Fibroblast of skin of back (primary cell): ENCODE results near the gene LMNTD2.
"Not testable (repeated sequence)": the region's sequence is repeated elsewhere in the genome, so short reads cannot be mapped to it uniquely, and the experiment has no call there.

Experiments
- DNase-seq: peaks from one replicate; pipeline ENCODE4 v3.0.0-alpha.2; 2013

The LMNTD2 gene

GRCh38 chr11:586376-587316, 26.1 kb upstream of the LMNTD2 start:
- no peak for DNase-seq

DNA sequence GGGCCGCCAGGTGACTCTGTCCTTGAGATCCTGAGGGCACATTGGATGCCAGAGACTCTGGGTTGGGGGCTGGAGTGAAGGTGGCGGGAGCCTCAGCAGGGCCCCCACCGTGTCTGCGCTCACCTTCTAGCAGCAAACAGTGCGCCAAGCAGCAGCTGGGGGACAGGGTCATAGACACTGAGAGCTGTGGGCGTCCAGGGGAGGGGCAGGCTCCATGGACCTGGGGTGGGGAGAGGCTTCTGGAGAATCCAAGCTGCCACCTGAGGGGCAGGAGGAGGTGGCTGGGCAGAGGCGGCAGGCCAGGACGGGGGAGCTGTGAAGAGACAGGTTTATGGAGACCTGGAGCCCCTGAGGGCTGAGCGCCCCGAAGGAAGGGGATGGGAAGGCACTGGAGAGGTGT, 23.7 kb upstream of the LMNTD2 start:
- no peak for DNase-seq

DNA sequence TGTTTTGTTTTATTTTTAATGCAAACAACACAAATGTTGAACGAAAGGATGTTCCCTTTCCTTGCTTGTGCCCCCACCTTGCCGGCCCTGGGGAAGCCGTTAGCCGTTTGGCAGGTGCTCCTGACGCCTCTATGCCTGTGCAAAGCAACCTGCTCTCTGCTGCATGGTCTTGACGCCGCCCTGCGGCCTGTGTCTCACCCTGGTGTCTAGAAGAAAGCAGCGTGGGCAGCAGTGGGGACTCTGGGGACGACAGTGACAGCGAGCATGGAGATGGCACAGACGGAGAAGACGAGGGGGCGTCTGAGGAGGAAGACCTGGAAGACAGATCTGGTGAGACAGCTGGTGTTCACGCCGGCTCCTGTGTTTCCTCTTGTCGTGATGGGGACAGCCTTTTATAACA, 21.2 kb upstream of the LMNTD2 start:
- no peak for DNase-seq

- DNase-seq, result no peak
Observed at GRCh38 chr11:581342-581741, 20.8 kb upstream of the LMNTD2 start.

- no peak for DNase-seq
Observed at GRCh38 chr11:579830-580601, 19.5 kb upstream of the LMNTD2 start.

- no peak for DNase-seq
Observed at GRCh38 chr11:578276-579035, 17.9 kb upstream of the LMNTD2 start.

GRCh38 chr11:577611-577894, 17.0 kb upstream of the LMNTD2 start:
- no peak for DNase-seq

DNA sequence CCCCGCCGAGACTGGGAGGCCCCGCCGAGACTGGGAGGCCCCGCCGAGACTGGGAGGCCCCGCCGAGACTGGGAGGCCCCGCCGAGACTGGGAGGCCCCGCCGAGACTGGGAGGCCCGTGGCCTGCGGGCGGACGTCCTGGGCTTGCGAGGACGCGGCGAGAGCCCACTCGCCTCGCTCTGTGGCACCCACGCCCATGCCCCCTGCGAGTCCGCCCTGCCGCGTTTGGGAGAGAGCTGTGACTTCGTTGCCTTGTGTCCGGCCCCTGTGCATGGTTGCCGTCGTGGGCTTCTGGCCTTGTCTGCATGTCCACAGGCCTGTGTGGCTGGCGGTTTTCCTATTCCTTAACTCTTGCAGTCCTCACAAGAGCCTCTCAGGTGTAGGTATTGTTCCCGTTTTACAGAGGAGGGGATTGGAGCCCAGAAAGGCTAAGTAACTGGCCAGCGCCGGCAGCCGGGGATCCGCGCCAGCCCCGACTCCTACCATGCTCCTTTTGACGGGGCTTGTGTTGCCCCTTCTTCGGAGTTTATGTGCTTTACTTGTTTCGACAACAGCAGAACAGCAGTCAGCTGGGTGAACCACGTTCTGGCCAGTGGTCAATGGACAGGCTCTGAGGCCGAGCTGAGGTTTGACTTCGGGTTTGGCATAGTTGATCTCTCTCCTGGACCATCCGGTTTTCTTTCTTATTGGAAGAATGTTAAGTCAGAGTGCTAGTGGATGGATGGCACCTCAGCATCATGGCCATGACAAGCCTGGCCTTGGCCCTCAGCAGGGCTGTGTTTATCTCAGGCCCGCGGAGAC, 16.5 kb upstream of the LMNTD2 start:
- DNase-seq, result no peak

- DNase-seq, result peak; percentile 94
Observed at GRCh38 chr11:575996-576768, 15.6 kb upstream of the LMNTD2 start, which contains the start of gene PHRF1. TSS of gene PHRF1 (plus strand) at chr11:576470. CDS start at chr11:581513, 5,043 bp downstream.

DNA sequence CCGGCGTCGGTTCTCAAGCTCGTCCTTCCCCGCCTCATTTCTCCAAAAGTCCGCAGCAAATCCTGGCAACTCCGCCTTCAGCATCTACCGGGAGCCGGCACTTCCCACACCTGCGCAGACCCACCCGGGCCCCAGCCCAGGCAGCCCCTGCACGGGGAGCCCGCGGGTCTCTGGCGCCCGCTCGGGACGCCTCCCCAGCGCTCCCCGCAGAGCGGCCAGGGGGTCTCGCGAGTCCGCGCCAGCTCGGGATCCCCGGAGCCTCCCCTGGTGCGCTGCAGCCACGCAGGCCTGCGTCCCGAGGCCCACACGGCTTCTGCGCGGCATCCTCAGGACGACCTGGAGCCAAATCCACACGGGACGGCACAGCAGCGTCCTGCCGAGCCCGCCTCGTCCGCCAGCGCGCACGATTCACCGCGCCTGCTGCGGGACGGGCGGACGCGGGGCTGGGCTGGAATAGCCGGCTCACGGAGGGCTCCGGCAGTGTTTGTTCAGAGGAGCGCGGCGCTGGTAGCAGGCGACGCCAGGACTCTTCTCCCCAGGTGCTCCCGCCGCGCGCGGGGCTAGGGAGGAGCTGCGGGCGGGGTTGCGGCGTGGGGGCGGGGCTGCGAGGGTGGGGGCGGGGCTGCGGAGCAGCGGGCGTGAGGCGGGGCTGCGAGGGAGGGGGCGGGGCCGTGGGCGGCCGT, 14.9 kb upstream of the LMNTD2 start:
- no peak for DNase-seq

DNA sequence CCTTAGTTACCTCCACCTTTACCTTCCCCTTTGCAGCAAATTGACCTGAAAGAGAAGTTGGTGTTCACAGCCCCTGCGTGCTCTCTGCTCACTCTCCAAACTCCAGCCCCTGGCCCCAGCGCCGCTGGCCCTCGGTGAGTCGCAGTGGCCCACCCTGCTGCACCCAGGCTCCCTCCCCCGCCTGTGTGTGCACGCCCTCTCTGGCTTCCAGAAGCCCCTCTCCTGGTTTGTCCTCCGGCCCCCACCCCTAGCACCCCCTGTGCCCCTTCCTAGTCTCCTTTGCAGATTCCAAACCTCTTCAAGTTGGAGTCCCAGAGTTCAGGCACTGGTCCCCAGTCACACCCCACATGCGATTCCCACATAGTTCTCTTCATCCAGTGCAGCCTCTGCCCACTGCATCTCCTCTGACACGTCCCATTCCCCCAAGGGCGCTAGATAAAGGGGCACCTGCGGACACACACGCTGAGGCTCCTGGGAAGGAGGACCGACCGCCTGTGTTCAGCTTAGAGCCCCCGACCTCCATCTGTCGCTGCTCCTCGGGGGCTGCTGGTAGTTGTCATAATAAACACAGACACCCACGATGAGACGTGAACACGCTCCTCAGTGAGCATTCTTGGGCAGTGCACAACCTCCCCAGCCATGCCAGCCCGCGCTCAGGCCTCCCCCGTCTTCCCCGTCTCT, 14.2 kb upstream of the LMNTD2 start:
- DNase-seq, result no peak

DNA sequence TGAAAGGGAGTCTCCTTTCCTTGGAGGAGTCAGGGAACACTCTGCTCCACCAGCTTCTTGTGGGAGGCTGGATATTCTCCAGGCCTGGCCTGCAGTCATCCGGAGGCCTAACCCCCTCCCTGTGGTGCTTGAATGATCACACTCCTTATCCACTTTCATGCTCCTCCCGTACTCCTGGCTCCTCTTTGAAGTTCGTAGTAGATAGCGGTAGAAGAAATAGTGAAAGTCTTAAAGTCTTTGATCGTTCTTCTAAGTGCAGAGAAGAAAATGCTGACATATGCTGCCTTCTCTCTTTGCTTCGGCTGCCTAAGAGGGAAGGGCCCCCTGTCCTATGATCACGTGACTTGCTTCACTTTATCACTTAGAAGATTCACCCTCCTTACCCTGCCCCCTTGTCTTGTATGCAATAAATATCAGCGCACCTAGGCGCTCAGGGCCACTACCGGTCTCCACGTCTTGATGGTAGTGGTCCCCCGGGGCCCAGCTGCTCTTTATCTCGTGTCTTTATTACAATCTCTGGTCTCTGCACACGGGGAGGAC, 13.6 kb upstream of the LMNTD2 start:
- DNase-seq, result not testable (repeated sequence)

DNA sequence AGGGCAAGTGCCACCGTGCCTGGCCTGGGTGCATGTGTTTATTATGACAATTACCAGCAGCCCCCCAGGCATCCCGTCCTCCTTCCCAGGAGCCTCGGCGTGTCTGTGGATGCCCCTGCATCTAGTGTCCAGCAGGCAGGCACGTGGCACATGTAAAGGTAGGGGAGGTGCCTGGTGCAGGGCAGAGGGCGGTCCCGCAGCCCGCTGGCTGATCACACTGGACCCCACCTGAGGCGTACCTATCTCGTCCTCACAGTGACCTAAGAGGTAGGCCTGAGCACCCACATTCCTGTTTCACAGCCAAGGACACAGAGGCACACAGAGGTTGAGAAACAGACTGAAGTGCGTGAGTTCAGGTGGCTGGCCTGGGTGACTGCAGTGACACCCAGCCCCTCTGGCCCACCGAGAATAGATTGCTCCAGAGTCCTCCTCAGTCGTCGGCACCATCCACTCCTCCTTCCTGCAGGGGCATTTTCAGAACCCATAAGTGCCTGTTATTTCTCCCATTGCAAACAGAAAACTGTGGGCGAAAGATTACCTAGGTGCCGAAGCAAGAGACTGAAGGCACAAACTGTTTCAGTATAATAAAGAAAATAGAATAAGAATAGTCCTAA, 12.7 kb upstream of the LMNTD2 start:
- no peak for DNase-seq

DNA sequence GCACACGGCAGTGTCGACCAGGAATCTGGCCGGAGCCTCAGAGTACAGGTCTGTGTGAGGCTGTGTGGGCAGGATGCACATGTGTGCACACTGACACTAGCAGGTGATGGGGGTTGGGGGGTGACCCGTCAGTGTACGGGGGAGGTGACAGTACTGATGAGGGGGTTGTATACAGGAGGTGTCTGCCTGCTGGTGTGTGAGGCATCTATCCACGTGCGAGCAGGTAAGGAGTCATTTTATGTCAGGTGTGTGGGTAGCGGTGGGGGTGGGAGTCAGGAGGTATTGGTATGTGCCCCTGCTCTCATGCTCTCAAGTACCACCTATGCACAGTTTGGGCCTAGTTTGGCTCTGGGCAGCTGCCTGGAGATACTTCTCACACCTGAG, 11.3 kb upstream of the LMNTD2 start:
- no peak for DNase-seq

- no peak for DNase-seq
Observed at GRCh38 chr11:569158-569885, 8.8 kb upstream of the LMNTD2 start.

DNA sequence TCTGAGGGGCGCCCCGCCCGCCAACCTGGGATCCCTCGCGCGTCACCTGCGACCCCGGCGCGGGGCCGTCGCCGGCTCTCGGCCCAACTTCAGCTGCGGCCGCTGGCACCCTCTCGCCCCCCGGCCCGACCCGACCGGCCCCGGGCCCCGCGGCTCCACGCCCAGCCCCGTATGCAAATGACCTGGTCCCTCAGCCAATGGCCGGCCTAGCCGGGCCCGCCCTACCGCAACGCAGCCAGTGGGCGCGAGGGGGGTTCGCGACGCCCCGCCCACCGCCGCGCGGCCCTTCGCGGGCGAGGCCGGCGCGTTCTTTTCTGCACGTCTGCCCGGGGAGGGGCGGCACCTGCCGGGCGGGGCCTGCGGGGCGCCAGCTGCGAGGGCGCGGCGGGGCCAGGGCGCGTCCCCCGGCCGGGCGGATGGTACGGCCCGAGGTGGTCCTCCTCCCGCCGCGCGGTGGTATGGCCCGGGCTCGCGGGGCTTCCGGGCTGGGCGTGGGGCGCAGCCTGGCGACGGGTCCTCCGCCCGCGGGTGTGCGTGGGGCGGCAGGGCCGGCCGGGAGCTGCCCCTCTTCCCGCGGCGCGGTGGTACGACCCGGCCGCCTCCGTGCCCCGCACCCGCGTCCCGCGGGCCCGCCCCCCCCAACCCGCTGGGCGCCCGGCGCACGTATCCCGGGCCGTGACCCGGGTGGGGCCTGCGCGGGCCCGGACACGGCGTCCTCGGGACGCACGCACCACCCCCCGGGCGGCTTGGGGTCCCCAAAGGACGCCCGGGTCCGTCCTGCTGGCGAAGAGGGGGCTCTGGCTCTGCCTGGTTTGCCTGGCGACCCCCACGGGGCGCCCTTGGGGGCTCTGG, 8.0 kb upstream of the LMNTD2 start:
- peak; percentile 96 for DNase-seq

GRCh38 chr11:567629-568292, 7.2 kb upstream of the LMNTD2 start:
- no peak for DNase-seq
